ENCODE measurements around the gene OR3A2.
"Not testable (repeated sequence)": the region's sequence is repeated elsewhere in the genome, so short reads cannot be mapped to it uniquely, and the experiment has no call there.

OR3A2 gene

DNA sequence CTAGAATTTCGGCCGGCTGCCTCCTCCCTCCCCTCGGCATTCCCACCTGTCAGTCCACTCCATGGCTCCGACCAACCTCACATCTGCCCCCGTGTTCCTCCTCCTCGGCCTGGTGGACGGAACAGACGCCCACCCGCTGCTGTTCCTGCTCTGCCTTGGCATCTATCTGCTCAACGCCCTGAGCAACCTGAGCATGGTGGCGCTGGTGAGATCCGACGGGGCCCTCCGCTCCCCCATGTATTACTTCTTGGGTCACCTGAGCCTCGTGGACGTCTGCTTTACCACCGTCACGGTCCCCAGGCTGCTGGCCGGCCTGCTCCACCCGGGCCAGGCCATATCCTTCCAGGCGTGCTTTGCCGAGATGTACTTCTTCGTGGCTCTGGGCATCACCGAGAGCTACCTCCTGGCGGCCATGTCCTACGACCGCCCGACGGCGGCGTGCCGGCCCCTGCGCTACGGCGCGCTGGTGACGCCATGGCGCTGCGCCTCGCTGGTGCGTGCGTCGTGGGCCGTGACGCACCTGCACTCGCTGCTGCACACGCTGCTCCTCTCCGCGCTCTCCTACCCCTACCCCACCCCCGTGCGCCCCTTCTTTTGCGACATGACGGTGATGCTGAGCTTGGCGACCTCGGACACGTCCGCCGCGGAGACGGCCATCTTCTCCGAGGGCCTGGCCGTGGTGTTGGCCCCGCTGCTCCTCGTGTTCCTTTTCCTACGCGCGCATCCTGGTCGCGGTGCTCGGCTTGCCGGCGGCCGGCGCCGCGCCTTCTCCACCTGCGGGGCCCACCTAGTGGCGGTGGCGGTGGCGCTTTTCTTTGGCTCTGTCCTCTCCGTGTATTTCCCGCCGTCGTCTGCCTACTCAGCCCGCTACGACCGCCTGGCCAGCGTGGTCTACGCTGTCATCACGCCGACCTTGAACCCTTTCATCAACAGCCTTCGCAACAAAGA lies at the start of gene OR3A2:
TSS of gene OR3A2 (minus strand) at position 440 of the 948 bp plus-strand sequence.
- H3K27ac ChIP-seq = no peak within 1 kb of the TSS
- no peak for DNase-seq (ENCODE audit: low read depth, low spot score)

DNA sequence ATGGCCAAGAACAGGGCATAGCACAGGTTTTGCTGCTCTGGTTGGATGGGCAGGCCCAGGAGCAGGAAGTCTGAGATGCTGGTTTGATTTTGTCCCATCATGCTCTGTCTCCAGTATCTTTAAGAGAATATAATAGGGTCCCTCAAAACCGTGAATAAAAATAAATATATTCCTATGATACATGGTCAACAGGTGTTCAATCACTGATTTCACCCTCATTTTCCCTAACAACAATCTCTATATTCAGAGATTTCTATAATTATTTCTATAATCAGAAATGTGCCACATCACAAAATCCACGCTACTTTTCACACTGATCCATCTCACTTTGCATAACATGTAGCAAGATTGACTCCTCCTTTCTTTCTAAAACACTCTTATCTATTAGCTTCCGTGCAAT lies 47.6 kb upstream of the OR3A2 start, which contains the start of gene OR1E2:
TSS of gene OR1E2 (minus strand) at position 101 of the 400 bp plus-strand sequence. CDS start at position 101, 0 bp downstream.
- H3K27ac ChIP-seq = no peak within 1 kb of the TSS
- DNase-seq (ENCODE audit: low read depth, low spot score) = no peak

DNA sequence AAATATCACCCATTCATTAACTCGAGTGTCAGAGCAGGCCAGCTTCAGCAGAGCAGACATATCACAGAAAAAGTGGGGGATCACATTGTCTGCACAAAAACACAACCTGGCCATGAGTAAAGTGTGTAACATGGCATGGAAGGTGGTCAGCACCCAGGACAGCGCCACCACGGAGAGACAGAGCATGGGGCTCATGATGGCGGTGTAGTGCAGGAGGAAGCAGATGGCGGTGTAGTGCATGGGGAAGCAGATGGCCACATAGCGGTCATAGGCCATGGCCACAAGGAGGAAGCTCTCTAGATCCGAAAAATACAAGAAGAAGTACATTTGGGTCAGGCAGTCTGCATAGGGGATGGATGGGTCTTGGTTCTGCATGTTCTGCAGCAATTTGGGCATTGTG lies 47.1 kb upstream of the OR3A2 start:
- not testable (repeated sequence) for DNase-seq (ENCODE audit: low read depth, low spot score); H3K27ac ChIP-seq

DNA sequence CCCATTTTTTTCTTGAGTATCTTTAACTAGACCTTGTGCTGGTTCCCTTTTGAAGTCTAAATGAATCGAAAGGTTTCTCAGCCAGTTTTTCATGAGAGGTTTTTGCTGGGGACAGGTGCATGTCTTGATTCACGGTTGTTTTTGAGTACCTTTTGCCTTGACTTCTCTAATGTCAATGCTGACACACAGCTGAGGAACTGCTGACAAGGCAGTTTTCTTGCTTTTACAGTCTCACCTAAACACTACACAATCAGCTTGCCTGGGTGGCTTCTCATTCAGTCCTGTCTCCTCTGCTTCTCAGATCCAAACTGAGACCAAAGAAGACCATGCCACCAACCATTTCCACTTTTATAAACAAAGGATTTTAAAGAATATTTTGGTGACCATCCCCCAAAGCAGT lies 32.1 kb upstream of the OR3A2 start:
- no peak for DNase-seq (ENCODE audit: low read depth, low spot score)
- no peak overlapping the region for H3K27ac ChIP-seq

DNA sequence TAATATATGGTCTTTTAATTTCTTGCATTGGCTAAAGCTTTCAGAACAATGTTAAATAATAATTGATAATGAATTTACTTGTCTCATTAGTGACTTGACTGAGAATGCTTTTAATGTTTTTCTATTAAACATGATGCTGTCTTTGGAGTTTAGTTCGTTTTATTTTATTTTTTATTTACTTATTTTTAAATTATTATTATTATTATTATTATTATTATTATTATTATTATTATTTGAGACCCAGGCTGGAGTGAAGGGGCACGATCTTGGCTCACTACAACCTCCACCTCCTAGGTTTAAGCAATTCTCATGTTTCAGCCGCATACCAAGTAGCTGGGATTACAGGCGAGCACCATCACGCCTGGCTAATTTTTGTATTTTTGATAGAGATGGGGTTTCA lies 29.5 kb upstream of the OR3A2 start:
- no peak for DNase-seq (ENCODE audit: low read depth, low spot score)

DNA sequence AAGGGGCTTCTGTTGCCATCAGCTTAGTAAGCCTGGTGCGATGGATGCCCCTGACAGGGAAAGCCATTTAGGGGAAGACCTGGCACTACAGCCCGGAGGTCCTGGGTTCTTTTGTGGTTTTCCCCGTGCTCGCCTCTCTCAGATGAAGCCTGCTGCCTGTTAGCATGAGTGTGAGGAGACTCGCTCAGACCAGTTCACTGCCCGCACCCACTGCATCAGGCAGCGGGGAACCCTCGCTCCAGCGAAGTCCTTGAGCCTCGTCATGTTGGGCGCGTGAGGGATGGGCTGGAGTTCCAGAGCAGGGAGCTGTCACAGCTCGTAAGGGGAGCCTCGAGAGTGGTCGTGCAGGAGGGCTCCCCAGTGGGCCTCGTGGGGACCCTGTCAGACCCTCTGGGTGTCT lies 26.1 kb upstream of the OR3A2 start:
- H3K27ac ChIP-seq; DNase-seq (ENCODE audit: low read depth, low spot score): not testable (repeated sequence)

More for the DNA sequence above, 29.5 kb upstream of the OR3A2 start:
- H3K27ac ChIP-seq = no peak overlapping the region

DNA sequence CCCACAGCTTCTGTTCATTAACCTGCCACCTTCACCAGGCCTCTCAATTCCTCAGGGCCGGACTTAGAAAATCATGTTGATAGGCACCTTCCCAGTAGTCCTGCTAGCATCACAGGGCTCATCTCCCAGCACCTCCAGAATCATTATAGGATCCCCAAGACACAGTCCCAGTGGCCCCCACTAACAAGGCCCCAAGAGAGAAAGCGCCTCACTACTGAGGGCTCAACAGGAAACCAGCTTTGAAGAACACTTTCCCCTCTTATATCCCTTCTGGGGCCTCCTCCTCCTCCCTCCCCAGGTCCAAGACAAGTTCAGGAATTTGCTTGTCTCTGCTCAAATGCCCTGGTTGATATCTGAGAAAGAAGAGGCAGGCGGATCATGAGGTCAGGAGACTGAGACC lies 25.0 kb upstream of the OR3A2 start, which contains the start of gene OR3A3:
TSS of gene OR3A3 (plus strand) at position 301 of the 400 bp plus-strand sequence.
- H3K27ac ChIP-seq = no peak within 1 kb of the TSS
- no peak for DNase-seq (ENCODE audit: low read depth, low spot score)

DNA sequence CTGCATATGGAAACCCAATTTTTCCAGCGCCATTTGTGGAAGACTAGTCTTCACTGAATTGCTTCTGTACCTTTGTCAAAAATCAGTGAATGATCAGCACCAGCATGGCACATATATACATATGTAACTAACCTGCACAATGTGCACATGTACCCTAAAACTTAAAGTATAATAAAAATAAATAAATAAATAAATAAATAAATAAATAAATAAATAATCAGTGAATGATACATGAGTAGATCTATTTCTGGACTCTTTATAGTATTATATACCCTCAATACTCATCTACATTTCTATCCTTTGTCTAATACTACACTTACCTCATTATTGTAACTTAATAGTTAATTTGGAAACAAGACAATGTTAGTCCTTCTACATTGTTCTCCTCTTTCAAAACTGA lies 17.7 kb upstream of the OR3A2 start:
- not testable (repeated sequence) for H3K27ac ChIP-seq; DNase-seq (ENCODE audit: low read depth, low spot score)

DNA sequence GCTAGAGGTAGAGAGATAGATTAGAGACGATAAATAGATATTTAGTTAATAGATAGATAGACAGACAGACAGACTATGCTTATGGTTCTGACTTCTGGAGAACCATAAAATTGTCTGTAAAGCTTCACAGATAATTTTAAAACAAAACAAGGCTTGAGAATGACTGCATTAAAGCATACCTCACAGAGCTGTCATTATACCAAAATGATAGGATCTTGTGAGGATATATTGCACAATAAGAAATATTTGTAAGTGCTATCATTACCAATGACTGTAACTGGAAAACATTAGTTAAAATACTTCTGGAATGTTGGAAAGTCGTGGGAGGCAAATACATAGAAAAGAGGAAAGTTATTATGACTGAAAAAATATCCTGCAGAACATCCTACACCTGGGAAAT lies 15.7 kb upstream of the OR3A2 start:
- DNase-seq (ENCODE audit: low read depth, low spot score) = no peak
- no peak overlapping the region for H3K27ac ChIP-seq

DNA sequence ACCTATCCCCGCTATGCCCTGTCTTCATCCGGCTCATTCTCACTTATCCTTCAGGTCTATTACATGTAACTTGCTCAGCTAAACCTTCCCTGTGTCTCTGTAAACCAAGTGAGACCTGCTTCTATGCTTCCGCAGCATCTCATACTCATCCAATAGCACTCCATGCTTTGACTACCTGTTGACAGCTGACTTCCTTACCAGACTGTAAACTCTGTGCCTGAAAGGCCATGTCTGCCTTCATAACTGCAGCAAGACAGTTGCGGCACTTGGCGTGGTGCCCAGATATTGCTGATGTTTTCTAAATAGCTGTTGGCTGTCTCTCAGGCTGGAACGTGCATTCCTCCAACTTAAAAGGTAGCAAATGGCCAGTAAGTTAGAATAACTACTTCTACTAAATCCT lies 13.9 kb upstream of the OR3A2 start:
- no peak overlapping the region for H3K27ac ChIP-seq
- no peak for DNase-seq (ENCODE audit: low read depth, low spot score)

DNA sequence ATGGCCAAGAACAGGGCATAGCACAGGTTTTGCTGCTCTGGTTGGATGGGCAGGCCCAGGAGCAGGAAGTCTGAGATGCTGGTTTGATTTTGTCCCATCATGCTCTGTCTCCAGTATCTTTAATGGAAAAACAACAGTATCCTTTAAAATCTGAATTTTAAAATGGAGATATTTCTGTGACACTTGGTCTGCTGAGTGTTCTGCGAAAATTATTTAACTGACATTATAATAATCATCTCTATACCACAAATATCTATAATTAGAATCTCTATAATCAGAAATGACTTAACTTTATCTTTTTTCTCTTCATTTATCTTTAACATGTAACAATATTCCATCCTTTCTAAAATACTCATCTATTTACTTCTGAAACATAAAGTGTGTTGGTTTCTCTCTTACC lies 12.2 kb upstream of the OR3A2 start, which contains the start of gene OR1E1:
TSS of gene OR1E1 (minus strand) at position 101 of the 400 bp plus-strand sequence. CDS start at position 101, 0 bp downstream.
- no peak for DNase-seq (ENCODE audit: low read depth, low spot score)
- H3K27ac ChIP-seq = no peak within 1 kb of the TSS

DNA sequence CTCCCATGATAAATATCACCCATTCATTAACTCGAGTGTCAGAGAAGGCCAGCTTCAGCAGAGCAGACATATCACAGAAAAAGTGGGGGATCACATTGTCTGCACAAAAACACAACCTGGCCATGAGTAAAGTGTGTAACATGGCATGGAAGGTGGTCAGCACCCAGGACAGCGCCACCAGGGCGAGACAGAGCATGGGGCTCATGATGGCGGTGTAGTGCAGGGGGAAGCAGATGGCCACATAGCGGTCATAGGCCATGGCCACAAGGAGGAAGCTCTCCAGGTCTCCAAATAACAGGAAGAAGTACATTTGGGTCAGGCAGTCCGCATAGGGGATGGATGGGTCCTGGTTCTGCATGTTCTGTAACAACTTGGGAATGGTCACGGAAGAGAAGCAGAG lies 11.7 kb upstream of the OR3A2 start:
- not testable (repeated sequence) for DNase-seq (ENCODE audit: low read depth, low spot score)

DNA sequence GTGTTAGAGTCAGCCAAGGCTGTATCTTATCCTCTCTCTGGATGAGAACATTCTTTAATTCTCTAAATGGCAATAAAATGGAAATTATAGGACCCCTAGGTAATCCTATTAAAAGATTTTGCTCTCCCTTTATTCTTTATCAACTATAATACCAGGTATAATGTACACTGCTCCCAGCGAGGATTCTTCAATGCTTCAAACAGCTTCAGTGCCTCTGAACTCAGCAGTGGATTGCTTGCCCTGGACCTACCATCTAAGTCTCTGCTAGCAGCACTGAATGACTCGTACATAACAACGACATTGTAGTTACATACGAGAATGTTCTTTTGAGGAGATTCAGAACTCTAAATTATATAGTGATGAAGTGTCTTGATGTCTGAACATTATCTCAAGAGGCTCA lies 3.7 kb upstream of the OR3A2 start:
- no peak overlapping the region for H3K27ac ChIP-seq
- no peak for DNase-seq (ENCODE audit: low read depth, low spot score)

More for the DNA sequence above, 11.7 kb upstream of the OR3A2 start:
- H3K27ac ChIP-seq = not testable (repeated sequence)

DNA sequence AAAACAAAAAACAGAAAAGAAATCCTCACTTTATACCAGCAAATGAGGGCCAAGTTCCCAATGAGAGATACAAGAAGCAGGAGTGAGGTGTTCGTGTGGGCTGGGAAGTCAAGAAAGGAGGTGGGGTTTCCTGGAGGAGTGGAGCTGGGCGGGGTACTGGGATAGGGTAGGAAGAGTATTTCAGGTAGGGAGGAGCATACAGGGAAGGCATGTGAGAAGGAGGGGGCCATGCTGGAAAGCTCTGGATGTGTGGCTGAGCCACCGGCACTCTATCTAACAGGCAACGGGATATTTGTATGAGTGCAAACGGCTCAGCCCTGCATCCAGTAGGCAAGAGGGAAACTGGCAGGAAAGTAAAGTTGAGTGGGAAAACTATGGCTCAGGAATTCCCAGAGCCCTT lies 4.2 kb downstream of the OR3A2 start:
- DNase-seq (ENCODE audit: low read depth, low spot score) = no peak
- H3K27ac ChIP-seq = no peak overlapping the region

DNA sequence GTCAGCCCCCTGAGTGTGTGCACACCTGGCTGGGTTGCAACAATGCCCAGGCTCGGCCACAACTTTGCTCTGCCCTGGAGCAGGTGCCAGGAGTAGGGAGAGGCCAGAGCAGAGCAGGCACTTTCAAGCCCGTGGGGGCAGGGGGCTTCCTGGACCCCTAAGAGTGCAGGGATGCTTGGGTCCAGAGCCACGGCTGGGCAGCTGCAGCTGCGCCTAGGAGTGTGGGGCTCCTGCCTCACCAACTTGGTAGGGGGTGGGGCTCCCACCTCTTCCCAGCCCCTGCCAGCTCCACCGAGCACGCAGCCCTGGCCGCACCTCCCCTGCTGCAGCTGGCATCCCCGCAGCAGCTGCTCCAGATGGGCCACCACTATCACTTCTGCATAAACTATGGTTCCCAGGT lies 7.8 kb downstream of the OR3A2 start:
- no peak for DNase-seq (ENCODE audit: low read depth, low spot score)
- no peak overlapping the region for H3K27ac ChIP-seq

DNA sequence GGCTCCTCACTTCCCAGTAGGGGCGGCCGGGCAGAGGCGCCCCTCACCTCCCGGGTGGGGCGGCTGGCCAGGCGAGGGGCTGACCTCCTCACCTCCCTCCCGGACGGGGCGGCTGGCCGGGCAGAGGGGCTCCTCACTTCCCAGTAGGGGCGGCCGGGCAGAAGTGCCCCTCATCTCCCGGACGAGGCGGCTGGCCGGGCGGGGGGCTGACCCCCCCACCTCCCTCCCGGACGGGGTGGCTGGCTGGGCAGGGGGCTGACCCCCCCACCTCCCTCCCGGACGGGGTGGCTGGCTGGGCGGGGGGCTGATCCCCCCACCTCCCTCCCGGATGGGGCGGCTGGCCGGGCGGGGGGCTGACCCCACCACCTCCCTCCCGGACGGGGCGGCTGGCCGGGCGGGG lies 14.9 kb downstream of the OR3A2 start:
- DNase-seq (ENCODE audit: low read depth, low spot score) = not testable (repeated sequence)

DNA sequence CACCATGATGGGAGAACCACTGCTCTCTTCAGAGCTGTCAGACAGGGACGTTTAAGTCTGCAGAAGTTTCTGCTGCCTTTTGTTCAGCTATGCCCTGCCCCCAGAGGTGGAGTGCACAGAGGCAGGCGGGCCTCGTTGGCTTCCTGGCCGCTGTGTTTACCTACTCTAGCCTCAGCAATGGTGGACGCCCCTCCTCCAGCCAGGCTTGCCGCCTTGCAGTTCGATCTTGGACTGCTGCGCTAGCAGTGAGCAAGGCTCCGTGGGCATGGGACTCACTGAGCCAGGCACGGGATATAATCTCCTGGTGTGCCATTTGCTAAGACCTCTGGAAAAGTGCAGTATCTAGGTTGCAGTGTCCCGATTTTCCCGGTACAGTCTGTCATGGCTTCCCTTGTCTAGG lies 43.3 kb downstream of the OR3A2 start:
- DNase-seq (ENCODE audit: low read depth, low spot score); H3K27ac ChIP-seq: not testable (repeated sequence)

More for the DNA sequence above, 14.9 kb downstream of the OR3A2 start:
- H3K27ac ChIP-seq = not testable (repeated sequence)

DNA sequence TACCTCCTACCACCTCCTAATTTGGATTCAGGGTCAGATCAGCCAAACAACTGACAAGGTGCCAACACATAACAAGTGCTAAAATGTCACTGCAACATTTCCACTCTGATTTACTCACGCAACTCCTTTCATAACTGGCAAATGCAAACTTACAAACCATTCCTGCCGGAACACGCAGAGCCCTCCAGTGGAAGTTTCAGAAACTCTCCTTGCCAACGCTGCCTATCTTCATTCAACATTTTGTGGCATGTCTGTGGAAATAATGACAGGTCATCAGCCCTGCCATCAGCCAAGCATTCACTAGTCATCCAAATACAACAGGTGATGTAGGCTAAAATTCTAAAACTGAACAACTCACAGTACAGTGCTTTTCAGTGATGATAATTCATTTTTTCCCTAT lies 50.2 kb downstream of the OR3A2 start:
- DNase-seq (ENCODE audit: low read depth, low spot score) = no peak
- no peak overlapping the region for H3K27ac ChIP-seq

DNA sequence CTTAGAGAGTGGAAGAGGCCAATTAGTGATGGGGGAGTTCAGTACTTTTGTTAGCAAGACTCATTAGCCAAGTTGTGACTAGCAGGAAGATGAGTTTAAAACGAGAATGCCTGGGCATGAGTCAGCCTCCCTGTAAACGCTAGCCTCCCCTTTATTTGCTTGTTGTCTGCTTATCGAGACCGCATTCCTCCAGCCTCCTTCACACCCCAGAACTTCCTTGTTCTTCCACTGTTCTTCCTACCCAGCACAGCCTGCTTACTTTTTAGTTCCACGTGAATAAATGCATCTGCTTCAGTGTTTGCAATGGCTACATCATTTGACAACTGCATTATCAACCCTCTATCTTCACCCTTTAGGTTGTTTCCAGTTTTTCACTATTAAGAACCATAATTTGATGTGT lies 67.8 kb downstream of the OR3A2 start:
- DNase-seq (ENCODE audit: low read depth, low spot score) = peak; percentile 88
- peak overlapping the region; percentile 26 for H3K27ac ChIP-seq

DNA sequence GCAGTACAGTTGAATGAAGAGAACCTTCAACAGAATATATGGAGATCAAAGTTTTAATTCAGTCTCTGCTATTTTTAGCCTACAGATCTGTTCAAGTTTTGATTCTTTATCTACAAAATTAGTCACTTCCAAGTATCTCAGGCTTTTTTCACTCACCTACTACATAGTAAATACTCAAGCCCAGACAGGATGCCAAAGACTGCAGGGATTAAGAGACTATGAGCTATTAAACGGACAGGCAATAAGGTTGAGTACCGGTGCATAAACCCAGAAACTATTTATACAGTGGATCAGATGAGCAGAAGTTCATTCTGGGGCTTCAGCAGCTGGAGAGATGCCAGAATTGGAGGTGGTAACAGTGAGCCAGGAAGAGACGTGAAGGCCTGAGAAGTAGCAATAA lies 69.3 kb downstream of the OR3A2 start:
- H3K27ac ChIP-seq = no peak overlapping the region
- peak; percentile 54 for DNase-seq (ENCODE audit: low read depth, low spot score)

DNA sequence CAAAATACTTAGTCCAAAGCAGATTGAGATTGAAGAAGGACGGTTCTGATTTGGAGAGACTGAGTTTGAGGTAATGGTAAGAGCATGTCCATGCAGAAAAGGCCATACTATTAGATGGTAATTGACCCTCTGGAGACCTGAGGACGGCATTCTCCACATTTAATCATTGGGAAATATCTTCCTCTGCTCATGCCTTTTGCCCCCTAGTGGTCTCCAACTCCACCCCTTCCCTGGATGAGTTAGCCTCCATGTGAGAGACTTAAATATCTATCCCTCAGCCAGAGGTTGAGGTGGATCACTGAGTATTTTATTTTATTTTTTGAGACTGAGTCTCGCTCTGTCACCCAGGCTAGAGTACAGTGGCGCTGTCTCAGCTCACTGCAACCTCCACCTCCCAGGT lies 77.5 kb downstream of the OR3A2 start:
- no peak for DNase-seq (ENCODE audit: low read depth, low spot score)

DNA sequence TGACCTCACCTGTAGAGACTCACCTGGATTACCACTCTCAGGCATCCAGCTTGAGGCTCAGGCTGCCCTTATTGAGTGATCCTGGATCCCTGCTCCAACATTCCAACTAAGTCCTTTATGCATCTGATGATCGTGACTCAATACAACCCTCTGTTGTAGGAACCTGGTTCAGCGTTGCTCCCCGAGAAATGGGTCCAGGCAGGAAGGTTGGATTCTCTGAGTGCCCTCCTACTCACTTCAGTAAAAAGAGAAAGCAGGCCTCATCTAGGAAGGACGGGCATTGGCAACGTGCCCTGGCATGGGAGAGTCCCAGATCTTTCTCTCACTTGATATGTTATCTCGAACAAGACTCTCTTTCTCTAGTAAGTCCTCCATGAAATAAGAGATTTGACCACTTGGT lies 87.8 kb downstream of the OR3A2 start, which contains the start of gene OR3A1:
TSS of gene OR3A1 (minus strand) at position 101 of the 400 bp plus-strand sequence. CDS start 5,778 bp downstream, outside the sequence.
- no peak for DNase-seq (ENCODE audit: low read depth, low spot score)
- H3K27ac ChIP-seq = no peak within 1 kb of the TSS

More for the DNA sequence above, 77.5 kb downstream of the OR3A2 start:
- no peak overlapping the region for H3K27ac ChIP-seq

Data from epithelial cell of prostate (primary cell).